ENCODE results near the gene RAB17.

Gene RAB17

DNA sequence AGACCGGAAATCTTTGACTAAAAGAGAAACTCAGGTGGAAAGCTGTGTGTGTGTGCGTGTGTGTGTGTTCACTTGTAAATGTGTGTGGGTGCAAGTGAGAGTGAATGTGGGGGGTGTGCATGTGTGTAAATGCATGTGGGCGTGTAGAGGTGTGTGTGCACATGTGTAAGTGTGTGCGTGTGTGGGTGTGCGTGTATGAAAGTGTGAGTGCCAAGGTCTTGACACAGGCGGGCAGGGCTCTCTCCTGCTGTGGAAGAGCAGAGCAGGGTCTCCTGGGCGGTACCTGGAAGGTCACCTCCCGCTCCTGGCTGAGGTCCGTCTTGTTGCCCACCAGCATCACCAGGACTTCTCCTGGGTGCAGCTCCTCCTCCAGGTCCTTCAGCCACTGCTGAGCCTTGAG is 13.6 kb downstream of the RAB17 start:
- no peak overlapping the region; the same call in 1 of the 2 replicates for H3K27ac ChIP-seq
- TF ChIP-seq, protein P1, sequence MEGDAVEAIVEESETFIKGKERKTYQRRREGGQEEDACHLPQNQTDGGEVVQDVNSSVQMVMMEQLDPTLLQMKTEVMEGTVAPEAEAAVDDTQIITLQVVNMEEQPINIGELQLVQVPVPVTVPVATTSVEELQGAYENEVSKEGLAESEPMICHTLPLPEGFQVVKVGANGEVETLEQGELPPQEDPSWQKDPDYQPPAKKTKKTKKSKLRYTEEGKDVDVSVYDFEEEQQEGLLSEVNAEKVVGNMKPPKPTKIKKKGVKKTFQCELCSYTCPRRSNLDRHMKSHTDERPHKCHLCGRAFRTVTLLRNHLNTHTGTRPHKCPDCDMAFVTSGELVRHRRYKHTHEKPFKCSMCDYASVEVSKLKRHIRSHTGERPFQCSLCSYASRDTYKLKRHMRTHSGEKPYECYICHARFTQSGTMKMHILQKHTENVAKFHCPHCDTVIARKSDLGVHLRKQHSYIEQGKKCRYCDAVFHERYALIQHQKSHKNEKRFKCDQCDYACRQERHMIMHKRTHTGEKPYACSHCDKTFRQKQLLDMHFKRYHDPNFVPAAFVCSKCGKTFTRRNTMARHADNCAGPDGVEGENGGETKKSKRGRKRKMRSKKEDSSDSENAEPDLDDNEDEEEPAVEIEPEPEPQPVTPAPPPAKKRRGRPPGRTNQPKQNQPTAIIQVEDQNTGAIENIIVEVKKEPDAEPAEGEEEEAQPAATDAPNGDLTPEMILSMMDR (conservative IDR thresholded peaks at IDR 0.05), result no peak

- H3K27ac ChIP-seq, result peak overlapping the region; percentile 77
- TF ChIP-seq, protein P1 (conservative IDR thresholded peaks at IDR 0.05), result no peak
These were observed 14.4 kb downstream of the RAB17 start for GRCh38 chr2:237575869-237576862.

DNA sequence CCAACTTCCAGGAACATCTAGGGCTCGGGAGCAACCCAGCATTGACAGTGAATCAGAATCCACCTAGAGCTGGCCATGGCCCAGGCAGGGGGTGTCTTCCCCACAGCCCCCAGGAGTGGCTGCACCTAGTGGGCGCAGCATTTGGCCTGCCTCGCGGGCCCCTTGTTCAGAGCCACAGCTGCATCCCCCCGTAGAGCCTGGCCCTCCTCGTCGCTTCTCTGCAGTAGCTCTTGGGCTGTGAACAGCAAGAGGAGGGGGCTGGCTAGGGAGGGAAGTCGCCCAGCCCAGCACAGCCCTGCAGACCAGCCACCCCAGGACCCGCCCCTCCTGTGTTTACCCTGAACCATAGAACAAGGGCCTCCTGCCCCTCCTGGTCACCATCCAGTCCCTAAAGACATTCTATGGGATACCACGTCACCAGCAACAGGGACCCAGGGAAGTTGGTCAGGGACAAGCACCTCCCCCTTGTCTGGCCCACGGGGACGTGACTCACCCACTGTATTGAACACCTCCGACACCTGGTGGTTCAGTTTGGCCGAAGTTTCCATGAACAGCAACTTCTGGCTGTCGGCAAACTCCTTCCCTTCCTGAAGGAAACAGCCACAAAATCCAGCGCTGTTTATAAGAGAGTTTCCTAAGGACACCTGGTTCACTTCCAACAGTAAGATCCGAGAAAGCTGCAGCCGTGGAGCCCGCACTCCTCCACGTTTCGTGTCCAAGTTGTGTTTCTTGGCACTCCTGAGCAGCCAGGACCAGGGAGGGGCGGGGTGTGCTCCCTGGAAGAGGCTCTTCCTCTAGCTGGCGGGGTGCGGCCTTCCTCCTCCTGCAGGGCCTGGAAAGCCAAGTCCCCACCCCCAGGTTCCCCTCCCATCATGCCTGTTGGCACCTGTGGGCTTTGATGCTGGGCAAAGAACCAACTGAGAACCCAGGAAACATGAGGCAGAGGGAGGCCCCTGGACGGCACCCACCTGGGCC is 15.4 kb downstream of the RAB17 start:
- TF ChIP-seq, protein P1 (conservative IDR thresholded peaks at IDR 0.05), result no peak
- H3K27ac ChIP-seq, result peak overlapping the region; percentile 77

- peak overlapping the region; percentile 77 for H3K27ac ChIP-seq
- TF ChIP-seq, protein P1 (conservative IDR thresholded peaks at IDR 0.05), result no peak
These were observed 16.1 kb downstream of the RAB17 start for GRCh38 chr2:237574467-237574866.

GRCh38 chr2:237573721-237574415 is 16.7 kb downstream of the RAB17 start:
- TF ChIP-seq, protein P1 (conservative IDR thresholded peaks at IDR 0.05), result no peak
- H3K27ac ChIP-seq, result peak overlapping the region; percentile 77

DNA sequence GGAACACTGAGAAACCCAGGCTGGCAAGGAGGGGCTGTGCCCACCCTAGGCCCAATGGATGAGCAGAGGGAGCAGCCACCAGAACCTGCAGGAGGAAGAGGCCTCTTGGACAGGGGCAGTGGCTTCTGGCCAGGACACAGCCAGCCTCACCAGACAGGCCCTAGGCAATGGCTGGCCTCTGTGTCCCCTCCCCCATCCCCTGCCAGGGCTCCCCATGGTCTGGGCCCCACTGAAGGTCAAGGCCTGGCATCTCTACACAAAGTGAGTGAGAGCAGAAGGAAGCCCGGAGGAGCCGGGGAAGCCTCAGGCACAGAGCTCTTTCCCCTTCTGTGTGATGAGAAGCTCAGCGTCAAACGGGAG is 17.8 kb downstream of the RAB17 start:
- peak overlapping the region; percentile 77 for H3K27ac ChIP-seq
- TF ChIP-seq, protein P1 (conservative IDR thresholded peaks at IDR 0.05), result no peak
